Thoracic aorta (tissue), 2 donors: Measurements from ENCODE around the gene HSD11B1L. TPM values are rescaled to one million over a fixed set of nuclear protein-coding genes. Genes with fewer than 3 reads are reported as not detected.

Experiments
- ATAC-seq: fragments of 150-250 bp; one replicate; pipeline ENCODE4 v1.8.0; 2017; ENCODE audit warnings: low read depth; ENCODE audit not compliant: insufficient number of reproducible peaks, low FRiP score
- DNase-seq: peaks from one replicate; pipeline ENCODE4 v3.0.0-alpha.2; 2020; ENCODE audit warnings: low spot score
- H3K27ac ChIP-seq, 2 donors: fragments of 200-600 bp; sonication (generic); 1 replicate in 1 of 2; 2 replicates in 1 of 2; pipeline ENCODE4 v1.5.1; 2016; ENCODE audit warnings: mild to moderate bottlenecking in 2 of 2, moderate library complexity in 2 of 2
- H3K27me3 ChIP-seq: fragments of 200-600 bp; sonication (generic); replicated peaks from 2 replicates; pipeline ENCODE4 v1.6.0; 2016; ENCODE audit warnings: mild to moderate bottlenecking; ENCODE audit not compliant: insufficient read depth
- H3K36me3 ChIP-seq: fragments of 200-600 bp; sonication (generic); one replicate; pipeline ENCODE4 v1.5.1; 2016
- H3K4me1 ChIP-seq, 2 donors: fragments of 200-600 bp; sonication (generic); 1 replicate in 1 of 2; 2 replicates in 1 of 2; pipeline versions ENCODE4 v1.5.1 to v1.6.0; 2016; ENCODE audit warnings: low read depth in 2 of 2, mild to moderate bottlenecking in 1 of 2; ENCODE audit not compliant: control insufficient read depth in 1 of 2
- H3K4me3 ChIP-seq: fragments of 200-600 bp; sonication (generic); 2 replicates; pipeline ENCODE4 v1.5.1; 2016; ENCODE audit warnings: mild to moderate bottlenecking
- H3K9me3 ChIP-seq: fragments of 200-600 bp; sonication (generic); 2 replicates; pipeline ENCODE4 v1.5.1; 2016
- total RNA-seq, 2 donors: library from RNA; depleted of rRNA; stranded (reverse); fragments of >200 nt; gene quantifications; one replicate each; pipeline versions ENCODE4 v1.1.0 to v1.2.3, GENCODE V29; 2016
- TF ChIP-seq, protein P1 (sequence below): fragments of 200-600 bp; sonication (generic); IDR thresholded peaks from one replicate; pipeline ENCODE4 v1.5.1; 2019; ENCODE audit warnings: antibody characterized with exemption

Gene HSD11B1L
- 10 to 100 TPM in 1 of 2 donors, 1 to 10 TPM in 1; 7.5 to 11.6 TPM for total RNA-seq

DNA sequence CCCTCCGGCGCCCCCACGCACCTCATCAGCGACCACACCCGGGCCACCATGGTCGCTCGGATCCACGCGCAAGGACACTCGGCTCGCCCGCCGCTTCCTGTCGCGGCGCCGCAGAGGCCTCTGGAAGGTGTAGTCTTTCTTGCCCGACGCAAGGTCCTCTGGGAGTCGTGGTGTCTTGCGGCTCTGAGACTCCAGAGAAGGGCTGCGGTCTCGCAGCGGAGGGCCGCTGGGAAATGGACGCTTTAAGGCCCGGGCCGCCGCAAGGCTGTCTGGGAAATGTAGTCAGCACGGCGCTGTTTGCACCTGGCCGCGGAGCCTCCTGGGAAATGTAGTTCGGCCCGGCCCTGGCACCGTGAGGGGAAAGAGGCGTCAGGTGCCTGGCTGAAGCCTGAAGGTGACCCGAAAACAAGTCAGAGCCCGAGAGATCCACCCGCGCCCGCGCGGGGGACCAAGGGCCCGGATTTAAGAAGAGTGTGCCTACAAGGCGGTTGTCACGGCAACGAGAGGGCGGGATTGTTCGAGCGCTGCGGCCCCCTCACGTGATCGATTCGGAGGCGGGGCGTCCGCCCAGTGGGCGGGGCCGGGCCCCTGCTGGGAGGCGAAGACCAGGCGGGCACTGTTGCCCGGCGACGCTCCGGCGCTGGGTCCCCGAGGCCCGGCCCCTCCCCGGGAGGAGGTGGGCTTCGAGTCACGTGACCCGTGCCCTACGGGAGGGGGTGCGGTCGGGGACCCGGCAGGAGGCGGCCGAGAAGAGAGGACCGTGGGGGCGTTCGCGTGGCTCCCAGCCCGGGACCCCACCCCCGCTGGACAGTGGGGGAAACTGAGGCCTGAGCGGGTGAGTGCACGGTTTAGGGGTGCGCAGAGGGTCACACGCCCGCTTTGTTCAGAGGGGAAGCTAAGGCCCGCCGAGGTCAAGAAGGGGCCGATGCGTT, at the start of gene HSD11B1L, which contains the start of gene MICOS13:
Gene HSD11B1L, plus strand, starts transcription at position 591 of the 932 bp plus-strand sequence. CDS start 3,806 bp downstream, outside the sequence.
Gene MICOS13, minus strand, starts transcription at position 80 of the 932 bp plus-strand sequence. Its CDS starts 30 bp downstream, at position 50.
- ATAC-seq (peak; percentile 90), DNase-seq (peak; percentile 95)
- Histone ChIP-seq H3K27me3 (no peaks in the 10 kb centered on the region), H3K4me3 (peak within 1 kb of the TSS; percentile 98), H3K9me3 (no peaks in the 10 kb centered on the region), H3K4me1 (peaks cover 8 to 18% of the 10 kb centered on the region in 2 donors), H3K27ac (peak within 1 kb of the TSS; percentile 85), H3K36me3 (peaks cover 5% of the 10 kb centered on the region)
- TF ChIP-seq, protein P1, sequence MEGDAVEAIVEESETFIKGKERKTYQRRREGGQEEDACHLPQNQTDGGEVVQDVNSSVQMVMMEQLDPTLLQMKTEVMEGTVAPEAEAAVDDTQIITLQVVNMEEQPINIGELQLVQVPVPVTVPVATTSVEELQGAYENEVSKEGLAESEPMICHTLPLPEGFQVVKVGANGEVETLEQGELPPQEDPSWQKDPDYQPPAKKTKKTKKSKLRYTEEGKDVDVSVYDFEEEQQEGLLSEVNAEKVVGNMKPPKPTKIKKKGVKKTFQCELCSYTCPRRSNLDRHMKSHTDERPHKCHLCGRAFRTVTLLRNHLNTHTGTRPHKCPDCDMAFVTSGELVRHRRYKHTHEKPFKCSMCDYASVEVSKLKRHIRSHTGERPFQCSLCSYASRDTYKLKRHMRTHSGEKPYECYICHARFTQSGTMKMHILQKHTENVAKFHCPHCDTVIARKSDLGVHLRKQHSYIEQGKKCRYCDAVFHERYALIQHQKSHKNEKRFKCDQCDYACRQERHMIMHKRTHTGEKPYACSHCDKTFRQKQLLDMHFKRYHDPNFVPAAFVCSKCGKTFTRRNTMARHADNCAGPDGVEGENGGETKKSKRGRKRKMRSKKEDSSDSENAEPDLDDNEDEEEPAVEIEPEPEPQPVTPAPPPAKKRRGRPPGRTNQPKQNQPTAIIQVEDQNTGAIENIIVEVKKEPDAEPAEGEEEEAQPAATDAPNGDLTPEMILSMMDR: no peak

DNA sequence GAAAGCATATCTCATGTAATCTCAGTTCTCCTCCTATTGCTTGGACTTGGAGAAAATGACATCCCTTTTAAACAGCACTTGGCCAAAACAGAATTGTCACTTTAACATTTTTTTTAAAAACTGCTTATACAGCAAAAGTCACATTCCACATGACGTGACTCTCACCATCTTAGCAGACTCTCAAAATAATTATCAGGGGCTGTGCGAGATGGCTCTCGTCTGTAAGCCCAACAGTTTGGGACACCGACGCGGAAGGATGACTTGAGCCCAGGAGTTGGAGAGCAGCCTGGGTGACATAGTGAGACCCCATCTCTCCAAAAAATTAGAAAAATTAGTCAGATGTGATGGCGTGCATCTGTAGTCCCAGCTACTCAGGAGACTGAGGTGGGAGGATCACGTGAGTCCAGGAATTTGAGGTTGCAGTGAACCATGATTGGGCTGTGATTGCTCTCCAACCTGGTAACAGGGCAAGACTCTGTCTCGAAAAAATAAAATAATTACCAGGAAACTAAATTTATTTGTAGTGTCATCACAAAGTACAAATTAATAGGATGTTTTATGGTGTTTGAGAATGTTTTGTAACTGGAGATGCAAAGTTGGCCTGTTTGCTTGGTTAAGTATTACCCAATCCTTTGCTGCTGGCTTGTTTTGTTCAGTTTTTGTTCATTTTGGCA, 49.1 kb upstream of the HSD11B1L start:
- no peak for ATAC-seq

GRCh38 chr19:5632241-5632612, 48.6 kb upstream of the HSD11B1L start:
- peaks cover 46 to 53% of the 10 kb centered on the region in 2 donors for H3K4me1 ChIP-seq
- ATAC-seq: no peak
- peaks cover 6% of the 10 kb centered on the region for H3K36me3 ChIP-seq
- H3K27ac ChIP-seq: peak overlapping the region in 1 of 2 donors; percentile 31
- DNase-seq: no peak
- H3K9me3 ChIP-seq: no peaks in the 10 kb centered on the region
- no peaks in the 10 kb centered on the region for H3K27me3 ChIP-seq
- TF ChIP-seq, protein P1: no peak
- peak overlapping the region; percentile 8 for H3K4me3 ChIP-seq

More for the DNA sequence above, 49.1 kb upstream of the HSD11B1L start:
- peak overlapping the region; percentile 8 for H3K4me3 ChIP-seq
- DNase-seq: no peak
- no peaks in the 10 kb centered on the region for H3K9me3 ChIP-seq
- TF ChIP-seq, protein P1: no peak
- H3K36me3 ChIP-seq: peaks cover 11% of the 10 kb centered on the region
- H3K4me1 ChIP-seq: peaks cover 48 to 59% of the 10 kb centered on the region in 2 donors
- H3K27ac ChIP-seq: peak overlapping the region in 1 of 2 donors; percentile 31
- no peaks in the 10 kb centered on the region for H3K27me3 ChIP-seq

DNA sequence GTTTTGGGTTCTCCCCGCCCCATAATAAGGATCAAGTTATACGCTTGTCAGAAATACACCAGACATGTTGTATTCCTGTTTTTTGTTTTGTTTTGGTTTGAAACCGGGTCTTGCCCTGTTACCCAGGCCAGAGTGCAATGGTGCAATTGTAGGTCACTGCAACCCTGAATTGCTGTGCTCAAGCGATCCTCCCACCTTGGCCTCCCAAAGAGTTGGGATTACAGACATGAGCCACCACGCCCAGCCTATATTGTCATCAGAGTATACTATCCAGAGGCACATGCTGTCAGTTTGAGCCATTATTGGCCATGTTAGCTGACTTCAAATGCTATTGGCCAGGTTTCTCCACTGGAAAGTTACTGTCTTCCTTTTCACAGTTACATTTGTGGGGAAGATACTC, 48.2 kb upstream of the HSD11B1L start:
- Histone ChIP-seq H3K27ac (no peak overlapping the region), H3K4me3 (no peak overlapping the region), H3K4me1 (peaks cover 44 to 49% of the 10 kb centered on the region in 2 donors), H3K36me3 (peaks cover 1% of the 10 kb centered on the region), H3K9me3 (no peaks in the 10 kb centered on the region), H3K27me3 (no peaks in the 10 kb centered on the region)
- no peak for DNase-seq
- ATAC-seq: no peak
- TF ChIP-seq, protein P1: no peak

DNA sequence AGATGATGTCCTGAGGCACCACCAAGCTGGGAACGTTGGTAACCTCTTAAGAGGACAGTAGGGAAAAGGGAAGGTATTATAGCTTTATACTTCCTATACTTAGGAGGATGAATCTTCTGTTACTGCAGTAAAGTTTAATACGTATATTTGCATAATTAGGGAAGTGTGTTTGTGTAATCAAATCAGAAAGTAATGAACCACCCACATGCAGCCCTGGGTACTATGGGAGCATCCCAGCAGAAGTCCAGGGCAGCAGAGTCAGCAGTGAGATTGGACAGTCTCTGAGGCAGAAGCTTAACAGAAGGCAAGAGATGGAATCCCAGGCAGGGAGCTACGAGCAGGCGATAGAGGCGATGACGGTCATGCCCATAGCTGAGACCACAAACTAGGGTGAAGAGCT, 45.4 kb upstream of the HSD11B1L start:
- DNase-seq (no peak), ATAC-seq (no peak)
- no peaks in the 10 kb centered on the region for H3K36me3 ChIP-seq
- no peak overlapping the region for H3K4me3 ChIP-seq
- no peak overlapping the region for H3K27ac ChIP-seq
- peaks cover 23 to 27% of the 10 kb centered on the region in 2 donors for H3K4me1 ChIP-seq
- no peaks in the 10 kb centered on the region for H3K27me3 ChIP-seq
- TF ChIP-seq, protein P1: no peak
- H3K9me3 ChIP-seq: no peaks in the 10 kb centered on the region
